ENCODE results near the gene PON1.

Gene PON1

GRCh38 chr7:95322854-95323253, 1.5 kb downstream of the PON1 start:
- Histone ChIP-seq H3K9ac (no peak overlapping the region), H4K20me1 (ENCODE audit: insufficient read depth) (no peaks in the 10 kb centered on the region), H3K27me3 (ENCODE audit: insufficient read depth, low read depth) (no peaks in the 10 kb centered on the region), H3K4me1 (ENCODE audit: low read depth, poor library complexity, severe bottlenecking) (peaks cover 24% of the 10 kb centered on the region), H2AFZ (ENCODE audit: low read depth) (no peak overlapping the region), H3K4me3 (IDR thresholded peaks at IDR 0.05; ENCODE audit: insufficient read depth, low read depth, low read length) (no peak overlapping the region), H3K36me3 (ENCODE audit: insufficient read depth) (no peaks in the 10 kb centered on the region), H3K79me2 (ENCODE audit: insufficient read depth, low read depth) (no peaks in the 10 kb centered on the region), H3K4me2 (no peak overlapping the region), H3K27ac (no peak overlapping the region)
- TF ChIP-seq CTCF (conservative IDR thresholded peaks at IDR 0.05; ENCODE audit: low read depth, low read length), result no peak

- Histone ChIP-seq H3K4me1 (ENCODE audit: low read depth, poor library complexity, severe bottlenecking) (peaks cover 24% of the 10 kb centered on the region), H3K36me3 (ENCODE audit: insufficient read depth) (no peaks in the 10 kb centered on the region), H3K4me3 (IDR thresholded peaks at IDR 0.05; ENCODE audit: insufficient read depth, low read depth, low read length) (no peak overlapping the region), H3K9ac (no peak overlapping the region), H3K79me2 (ENCODE audit: insufficient read depth, low read depth) (no peaks in the 10 kb centered on the region), H3K27me3 (ENCODE audit: insufficient read depth, low read depth) (no peaks in the 10 kb centered on the region), H3K27ac (no peak overlapping the region), H3K4me2 (no peak overlapping the region), H4K20me1 (ENCODE audit: insufficient read depth) (no peaks in the 10 kb centered on the region), H2AFZ (ENCODE audit: low read depth) (no peak overlapping the region)
- no peak for TF ChIP-seq CTCF (conservative IDR thresholded peaks at IDR 0.05; ENCODE audit: low read depth, low read length)
Observed at GRCh38 chr7:95322396-95322795, 1.9 kb downstream of the PON1 start.

GRCh38 chr7:95321720-95322119, 2.6 kb downstream of the PON1 start:
- H3K36me3 ChIP-seq (ENCODE audit: insufficient read depth), result no peaks in the 10 kb centered on the region
- no peak overlapping the region for H3K4me2 ChIP-seq
- no peak overlapping the region for H3K27ac ChIP-seq
- TF ChIP-seq CTCF (conservative IDR thresholded peaks at IDR 0.05; ENCODE audit: low read depth, low read length), result no peak
- no peaks in the 10 kb centered on the region for H3K79me2 ChIP-seq (ENCODE audit: insufficient read depth, low read depth)
- H3K9ac ChIP-seq, result no peak overlapping the region
- no peak overlapping the region for H3K4me3 ChIP-seq (IDR thresholded peaks at IDR 0.05; ENCODE audit: insufficient read depth, low read depth, low read length)
- no peaks in the 10 kb centered on the region for H3K27me3 ChIP-seq (ENCODE audit: insufficient read depth, low read depth)
- H2AFZ ChIP-seq (ENCODE audit: low read depth), result no peak overlapping the region
- peaks cover 24% of the 10 kb centered on the region for H3K4me1 ChIP-seq (ENCODE audit: low read depth, poor library complexity, severe bottlenecking)
- no peaks in the 10 kb centered on the region for H4K20me1 ChIP-seq (ENCODE audit: insufficient read depth)

- no peak overlapping the region for H3K27ac ChIP-seq
- H3K4me2 ChIP-seq, result no peak overlapping the region
- no peaks in the 10 kb centered on the region for H3K36me3 ChIP-seq (ENCODE audit: insufficient read depth)
- H3K9ac ChIP-seq, result no peak overlapping the region
- no peak overlapping the region for H3K4me3 ChIP-seq (IDR thresholded peaks at IDR 0.05; ENCODE audit: insufficient read depth, low read depth, low read length)
- no peak overlapping the region for H2AFZ ChIP-seq (ENCODE audit: low read depth)
- TF ChIP-seq CTCF (conservative IDR thresholded peaks at IDR 0.05; ENCODE audit: low read depth, low read length), result no peak
- peaks cover 24% of the 10 kb centered on the region for H3K4me1 ChIP-seq (ENCODE audit: low read depth, poor library complexity, severe bottlenecking)
- no peaks in the 10 kb centered on the region for H3K79me2 ChIP-seq (ENCODE audit: insufficient read depth, low read depth)
- no peaks in the 10 kb centered on the region for H4K20me1 ChIP-seq (ENCODE audit: insufficient read depth)
- no peaks in the 10 kb centered on the region for H3K27me3 ChIP-seq (ENCODE audit: insufficient read depth, low read depth)
Observed at GRCh38 chr7:95320651-95321050, 3.7 kb downstream of the PON1 start.

Measured in KMS-11 (cell line).